ENCODE data around the gene C1QL2. TPM values are rescaled to one million over a fixed set of nuclear protein-coding genes. Genes with fewer than 3 reads are reported as not detected.
A peak's percentile ranks its signal among the peaks of the same experiment; 100 is the strongest.

The C1QL2 gene
- total RNA-seq, 3 donors from 2014 or later = not detected

DNA sequence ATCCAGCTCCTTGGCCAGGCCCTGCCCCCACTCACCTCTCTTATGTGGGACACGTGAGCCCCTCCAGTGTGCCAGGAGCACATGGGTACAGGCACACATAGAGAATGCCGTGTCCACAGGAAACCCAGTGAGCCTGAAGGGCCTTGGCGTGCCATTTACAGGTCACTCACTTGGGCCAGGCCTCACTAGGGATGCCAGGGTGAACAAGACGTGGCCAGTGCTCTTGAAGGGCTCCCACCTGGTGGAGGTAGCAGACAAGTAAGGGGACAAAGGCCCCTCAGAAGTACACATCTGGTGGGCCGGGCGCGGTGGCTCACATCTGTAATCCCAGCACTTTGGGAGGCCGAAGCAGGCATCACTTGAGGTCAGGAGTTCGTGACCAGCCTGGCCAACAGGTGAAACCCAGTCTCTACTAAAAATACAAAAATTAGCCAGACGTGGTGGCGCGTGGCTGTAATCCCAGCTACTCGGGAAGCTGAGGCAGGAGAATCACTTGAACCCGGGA, 15.1 kb upstream of the C1QL2 start:
- H3K9me3 Mint-ChIP-seq = no peaks in the 10 kb centered on the region
- no peaks in the 10 kb centered on the region for H3K4me1 Mint-ChIP-seq (ENCODE audit: low read depth)
- peaks cover 3% of the 10 kb centered on the region for H3K27me3 Mint-ChIP-seq (ENCODE audit: low read depth)
- no peak overlapping the region for H3K4me3 Mint-ChIP-seq
- no peaks in the 10 kb centered on the region for H3K36me3 Mint-ChIP-seq (ENCODE audit: insufficient read depth)
- no peak for ATAC-seq
- no peak for DNase-seq

DNA sequence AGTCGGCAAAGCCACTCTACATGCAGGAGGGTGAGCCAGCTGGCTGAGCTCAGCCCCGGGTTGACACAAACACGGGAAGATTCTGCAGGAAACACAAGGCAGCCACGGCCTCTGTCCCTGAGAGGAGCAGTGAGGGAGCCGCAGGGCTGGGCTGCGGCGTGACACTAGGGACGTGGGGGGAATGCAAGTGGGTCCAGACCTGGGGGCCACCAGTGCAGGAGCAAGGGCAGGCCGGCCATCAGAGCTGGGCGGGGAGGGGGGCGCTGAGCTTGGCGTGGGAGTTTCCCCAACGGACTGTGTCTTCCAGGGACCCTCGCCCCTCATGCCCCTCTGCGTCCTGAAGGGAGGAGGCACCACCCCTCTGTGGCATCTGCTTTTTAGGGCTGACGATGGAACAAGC, 12.0 kb upstream of the C1QL2 start:
- Mint-ChIP-seq H3K9me3 (no peaks in the 10 kb centered on the region), H3K27me3 (ENCODE audit: low read depth) (peaks cover 16% of the 10 kb centered on the region), H3K4me1 (ENCODE audit: low read depth) (no peaks in the 10 kb centered on the region), H3K36me3 (ENCODE audit: insufficient read depth) (no peaks in the 10 kb centered on the region), H3K4me3 (no peak overlapping the region)
- ATAC-seq (no peak), DNase-seq (no peak)

DNA sequence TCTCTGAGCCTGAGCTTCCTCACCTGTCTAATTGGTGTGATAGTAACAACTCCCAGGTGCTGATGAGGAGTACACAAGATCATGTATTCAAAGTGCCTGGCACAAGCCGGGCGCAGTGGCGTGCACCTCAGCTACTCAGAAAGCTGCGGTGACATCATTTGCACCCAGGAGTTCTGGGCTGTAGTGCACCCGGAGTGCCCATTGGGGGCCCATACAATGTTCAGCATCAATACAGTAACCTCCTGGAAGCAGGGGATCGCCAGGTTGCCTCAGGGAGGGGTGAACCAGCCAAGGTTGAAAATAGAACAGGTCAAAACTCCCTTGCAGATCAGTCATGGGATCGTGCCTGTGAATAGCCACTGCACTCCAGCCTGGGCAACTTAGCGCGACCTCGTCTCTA, 11.2 kb upstream of the C1QL2 start:
- H3K36me3 Mint-ChIP-seq (ENCODE audit: insufficient read depth) = no peaks in the 10 kb centered on the region
- DNase-seq = no peak

DNA sequence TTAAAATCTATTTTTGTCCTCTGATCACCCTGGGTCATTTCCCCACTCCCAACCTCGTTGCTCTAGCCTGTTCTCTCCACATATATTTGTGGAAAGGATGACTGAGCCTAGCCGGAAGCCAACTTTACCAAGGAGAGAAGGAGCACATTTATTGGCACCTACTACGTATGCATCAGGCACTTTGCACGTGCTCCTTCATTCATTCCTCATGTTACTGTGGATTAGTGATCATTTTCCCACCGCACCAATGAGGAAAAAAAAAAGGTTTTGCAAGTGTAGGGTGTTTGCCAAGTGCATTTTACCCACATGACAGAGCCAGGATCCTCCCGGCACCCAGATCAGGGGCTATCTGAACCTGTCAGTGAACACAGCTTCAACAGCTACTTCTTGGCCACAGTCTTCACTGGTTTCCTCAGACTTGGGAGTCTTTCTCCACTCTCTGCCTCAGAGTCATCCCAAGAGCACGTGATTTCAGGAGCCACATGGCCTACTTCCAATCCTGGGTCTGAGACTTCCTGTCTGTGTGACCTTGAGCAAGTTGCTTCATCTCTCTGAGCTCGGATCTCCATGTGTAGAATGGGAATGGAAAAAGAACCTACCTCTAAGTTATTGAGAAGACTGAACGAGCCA, 1.9 kb upstream of the C1QL2 start:
- Mint-ChIP-seq H3K4me3 (no peak overlapping the region), H3K27me3 (ENCODE audit: low read depth) (peaks cover 49% of the 10 kb centered on the region), H3K4me1 (ENCODE audit: low read depth) (no peaks in the 10 kb centered on the region), H3K36me3 (ENCODE audit: insufficient read depth) (no peaks in the 10 kb centered on the region), H3K9me3 (no peaks in the 10 kb centered on the region)
- ATAC-seq = no peak
- DNase-seq = no peak

More for the DNA sequence above, 11.2 kb upstream of the C1QL2 start:
- Mint-ChIP-seq H3K9me3 (no peaks in the 10 kb centered on the region), H3K4me3 (no peak overlapping the region), H3K27me3 (ENCODE audit: low read depth) (peaks cover 16% of the 10 kb centered on the region), H3K4me1 (ENCODE audit: low read depth) (no peaks in the 10 kb centered on the region)
- no peak for ATAC-seq

DNA sequence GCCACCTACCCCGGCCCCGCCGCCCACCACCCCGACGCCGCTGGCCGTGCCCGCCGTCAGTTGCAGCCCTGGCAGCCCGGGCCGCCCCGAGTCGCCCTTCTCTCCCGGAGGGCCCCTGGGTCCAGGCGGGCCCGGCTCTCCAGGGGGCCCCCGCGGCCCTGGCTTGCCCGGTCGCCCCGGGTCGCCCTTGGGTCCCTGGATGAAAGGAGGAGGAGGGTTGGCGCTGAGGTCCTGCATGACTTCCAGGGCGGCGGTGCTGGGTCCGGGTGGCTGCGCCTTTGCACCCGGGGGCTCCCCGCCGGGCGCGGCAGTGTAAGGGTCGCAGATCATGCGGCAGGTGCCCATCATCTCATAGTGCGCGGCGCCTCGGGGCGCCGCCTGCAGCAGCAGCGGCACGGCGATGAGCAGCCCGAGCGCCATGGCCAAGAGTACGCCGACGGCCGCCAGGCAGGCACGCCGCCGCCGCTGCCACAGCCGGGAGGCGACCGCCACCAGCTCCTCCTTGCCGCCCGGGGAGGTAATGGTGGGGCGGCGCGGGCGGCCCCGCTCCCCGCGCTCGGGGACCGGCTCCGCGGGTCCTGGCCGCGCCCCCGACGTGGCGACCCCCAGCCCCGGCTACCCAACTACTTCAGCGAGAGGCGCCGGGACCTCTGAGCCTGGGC, 570 bp downstream of the C1QL2 start:
- H3K36me3 Mint-ChIP-seq (ENCODE audit: insufficient read depth) = no peaks in the 10 kb centered on the region
- H3K27me3 Mint-ChIP-seq (ENCODE audit: low read depth) = peaks cover 61% of the 10 kb centered on the region
- DNase-seq (no peak), ATAC-seq (no peak)
- H3K4me3 Mint-ChIP-seq = no peak overlapping the region
- H3K9me3 Mint-ChIP-seq = no peaks in the 10 kb centered on the region
- H3K4me1 Mint-ChIP-seq (ENCODE audit: low read depth) = no peaks in the 10 kb centered on the region

DNA sequence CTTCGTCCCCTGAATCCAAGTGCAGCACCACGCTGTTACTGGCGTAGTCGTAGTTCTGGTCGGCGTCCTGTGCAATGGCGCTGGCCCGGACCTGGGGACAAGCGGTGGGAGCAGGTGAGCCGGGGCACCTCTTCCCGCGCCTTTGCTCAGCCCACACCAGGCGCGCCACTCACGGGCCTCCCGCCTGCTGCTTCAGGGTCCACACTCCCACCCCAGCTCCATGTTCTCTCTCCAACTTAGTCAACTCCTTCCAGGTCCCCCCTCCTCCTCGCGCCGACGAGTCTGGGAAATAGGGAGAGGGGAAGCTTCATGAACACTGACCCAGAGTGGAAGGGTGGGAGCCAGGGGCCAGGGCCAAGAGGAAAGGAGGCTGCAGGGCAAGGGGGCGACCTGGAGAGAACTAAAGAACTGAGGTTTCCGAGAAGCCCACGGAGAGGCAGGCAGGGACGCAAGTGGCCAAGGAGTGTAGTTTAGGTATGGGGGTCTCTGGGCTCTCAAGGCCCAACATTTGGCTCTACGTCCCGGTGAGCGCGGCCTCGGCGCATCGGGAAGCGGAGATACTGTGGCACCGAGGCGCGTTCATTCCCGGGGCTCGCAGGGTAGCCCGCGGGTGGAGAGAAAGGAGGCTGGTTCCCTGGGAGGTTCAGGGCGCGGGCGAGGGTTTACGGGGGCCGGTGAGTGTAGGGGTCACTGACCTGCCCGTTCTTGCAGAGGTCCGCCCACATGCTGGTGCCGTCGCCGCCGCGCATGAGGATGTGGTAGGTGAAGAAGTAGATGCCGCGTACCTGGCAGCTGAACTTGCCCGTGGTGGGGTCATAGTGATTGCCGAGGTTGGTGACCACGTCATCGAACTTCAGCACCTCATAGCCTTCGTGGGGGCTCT, 1.4 kb downstream of the C1QL2 start:
- Mint-ChIP-seq H3K4me3 (no peak overlapping the region), H3K27me3 (ENCODE audit: low read depth) (peaks cover 63% of the 10 kb centered on the region), H3K36me3 (ENCODE audit: insufficient read depth) (no peaks in the 10 kb centered on the region), H3K9me3 (no peaks in the 10 kb centered on the region), H3K4me1 (ENCODE audit: low read depth) (no peaks in the 10 kb centered on the region)
- no peak for DNase-seq
- no peak for ATAC-seq

DNA sequence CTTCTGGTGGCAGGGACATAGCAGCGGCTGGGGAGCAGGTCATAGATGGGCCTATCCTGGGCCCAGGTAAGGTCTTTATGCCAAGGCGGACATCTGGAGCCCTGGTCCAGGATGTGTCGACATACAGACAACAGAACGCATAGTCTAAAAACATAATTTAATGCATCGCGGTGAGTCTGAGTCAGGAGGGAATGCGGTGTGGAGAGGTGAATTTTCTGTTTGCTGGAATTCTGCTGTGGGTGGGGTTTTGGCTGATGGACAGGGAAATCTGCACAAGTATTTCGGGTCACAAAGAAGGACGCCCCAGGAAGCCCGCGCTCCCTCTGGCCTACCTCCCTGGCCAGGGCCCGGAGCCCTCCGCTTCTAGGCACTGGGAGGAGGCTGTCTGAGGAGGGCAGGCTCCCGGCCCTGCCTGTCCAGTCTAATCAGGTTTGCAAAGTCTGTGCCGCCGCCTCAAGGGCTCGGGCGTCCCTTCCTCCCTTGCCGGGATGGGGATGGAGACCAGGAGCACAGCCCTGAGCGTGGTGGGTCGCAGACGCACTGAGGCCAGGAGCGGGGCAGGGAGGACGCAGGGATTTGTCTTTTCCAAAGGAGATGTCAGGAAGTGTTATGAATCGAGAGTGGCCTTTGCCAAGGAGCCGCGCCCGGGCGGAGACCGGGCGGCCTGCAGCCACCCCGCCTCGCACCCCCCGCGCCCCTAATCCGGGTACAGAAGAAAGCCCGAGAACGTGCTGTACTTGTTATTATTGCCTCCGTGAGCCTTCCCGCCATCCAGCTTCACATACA, 2.3 kb downstream of the C1QL2 start:
- Mint-ChIP-seq H3K4me3 (no peak overlapping the region), H3K9me3 (no peaks in the 10 kb centered on the region), H3K27me3 (ENCODE audit: low read depth) (peaks cover 62% of the 10 kb centered on the region), H3K4me1 (ENCODE audit: low read depth) (no peaks in the 10 kb centered on the region), H3K36me3 (ENCODE audit: insufficient read depth) (no peaks in the 10 kb centered on the region)
- DNase-seq (no peak), ATAC-seq (no peak)

DNA sequence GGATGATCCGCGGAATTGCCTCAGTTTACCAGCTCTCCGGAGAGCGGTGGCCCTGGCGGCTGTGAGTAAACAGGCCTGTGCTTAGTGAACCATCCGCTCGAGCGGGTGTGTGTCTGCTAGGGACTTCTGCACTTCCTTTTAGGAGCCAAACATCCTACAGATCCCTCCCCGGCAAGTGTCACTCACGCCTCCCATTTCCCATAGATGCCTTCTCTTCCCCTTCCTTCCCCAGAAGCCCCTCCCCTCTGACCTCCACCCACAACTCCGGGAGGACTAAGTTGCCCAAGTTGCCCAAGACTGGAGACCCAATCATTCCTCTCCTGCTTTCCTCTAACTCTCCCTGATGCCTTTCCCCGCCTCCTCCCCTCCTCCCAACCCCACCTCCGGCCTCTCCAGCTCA, 2.9 kb downstream of the C1QL2 start:
- no peak for DNase-seq
- Mint-ChIP-seq H3K9me3 (no peaks in the 10 kb centered on the region), H3K4me1 (ENCODE audit: low read depth) (no peaks in the 10 kb centered on the region), H3K27me3 (ENCODE audit: low read depth) (peaks cover 64% of the 10 kb centered on the region), H3K36me3 (ENCODE audit: insufficient read depth) (no peaks in the 10 kb centered on the region), H3K4me3 (no peak overlapping the region)
- no peak for ATAC-seq

DNA sequence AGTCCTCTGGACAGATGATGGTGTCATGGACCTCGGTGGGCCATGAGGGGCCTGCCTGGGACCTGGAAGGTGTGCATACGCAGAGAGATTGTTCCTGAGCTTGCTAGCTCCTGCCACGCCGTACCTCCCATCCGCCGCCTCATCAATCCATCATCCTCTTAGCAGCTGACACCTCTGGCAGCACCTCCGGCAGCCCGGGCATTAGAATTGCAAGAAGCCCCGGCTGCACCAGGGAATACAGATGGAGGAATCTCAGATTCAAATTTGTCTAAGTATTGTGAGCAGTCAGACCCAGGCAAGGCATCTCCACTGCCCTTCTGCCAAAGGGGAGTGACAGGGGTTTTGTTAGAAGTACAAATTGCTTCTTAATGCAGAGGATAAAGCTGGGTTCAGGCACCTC, 4.5 kb downstream of the C1QL2 start:
- Mint-ChIP-seq H3K27me3 (ENCODE audit: low read depth) (peaks cover 58% of the 10 kb centered on the region), H3K36me3 (ENCODE audit: insufficient read depth) (no peaks in the 10 kb centered on the region), H3K4me3 (no peak overlapping the region), H3K4me1 (ENCODE audit: low read depth) (no peaks in the 10 kb centered on the region), H3K9me3 (no peaks in the 10 kb centered on the region)
- DNase-seq (no peak), ATAC-seq (no peak)

DNA sequence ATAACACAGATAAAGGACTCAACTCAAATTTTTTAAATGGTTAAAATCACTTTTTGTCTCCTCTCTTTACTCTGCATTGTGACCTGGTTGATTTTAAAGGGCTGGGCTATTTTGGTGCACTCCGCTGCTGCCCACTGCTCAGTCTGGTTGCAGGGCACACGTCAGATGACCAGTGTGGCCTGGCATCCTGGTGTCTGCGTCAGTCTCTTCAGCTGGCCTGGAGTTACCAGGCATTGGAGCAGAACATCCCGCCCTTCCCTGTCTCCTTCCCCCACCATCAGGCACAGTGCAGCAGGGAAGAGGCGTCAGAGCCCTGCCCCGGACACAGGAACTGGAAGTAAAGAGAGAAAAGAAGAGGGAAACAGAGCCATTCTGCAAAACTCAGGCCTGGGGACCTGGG, 8.9 kb downstream of the C1QL2 start:
- ATAC-seq (no peak), DNase-seq (no peak)
- Mint-ChIP-seq H3K27me3 (ENCODE audit: low read depth) (peaks cover 31% of the 10 kb centered on the region), H3K4me1 (ENCODE audit: low read depth) (no peaks in the 10 kb centered on the region), H3K9me3 (no peaks in the 10 kb centered on the region), H3K36me3 (ENCODE audit: insufficient read depth) (no peaks in the 10 kb centered on the region), H3K4me3 (no peak overlapping the region)

DNA sequence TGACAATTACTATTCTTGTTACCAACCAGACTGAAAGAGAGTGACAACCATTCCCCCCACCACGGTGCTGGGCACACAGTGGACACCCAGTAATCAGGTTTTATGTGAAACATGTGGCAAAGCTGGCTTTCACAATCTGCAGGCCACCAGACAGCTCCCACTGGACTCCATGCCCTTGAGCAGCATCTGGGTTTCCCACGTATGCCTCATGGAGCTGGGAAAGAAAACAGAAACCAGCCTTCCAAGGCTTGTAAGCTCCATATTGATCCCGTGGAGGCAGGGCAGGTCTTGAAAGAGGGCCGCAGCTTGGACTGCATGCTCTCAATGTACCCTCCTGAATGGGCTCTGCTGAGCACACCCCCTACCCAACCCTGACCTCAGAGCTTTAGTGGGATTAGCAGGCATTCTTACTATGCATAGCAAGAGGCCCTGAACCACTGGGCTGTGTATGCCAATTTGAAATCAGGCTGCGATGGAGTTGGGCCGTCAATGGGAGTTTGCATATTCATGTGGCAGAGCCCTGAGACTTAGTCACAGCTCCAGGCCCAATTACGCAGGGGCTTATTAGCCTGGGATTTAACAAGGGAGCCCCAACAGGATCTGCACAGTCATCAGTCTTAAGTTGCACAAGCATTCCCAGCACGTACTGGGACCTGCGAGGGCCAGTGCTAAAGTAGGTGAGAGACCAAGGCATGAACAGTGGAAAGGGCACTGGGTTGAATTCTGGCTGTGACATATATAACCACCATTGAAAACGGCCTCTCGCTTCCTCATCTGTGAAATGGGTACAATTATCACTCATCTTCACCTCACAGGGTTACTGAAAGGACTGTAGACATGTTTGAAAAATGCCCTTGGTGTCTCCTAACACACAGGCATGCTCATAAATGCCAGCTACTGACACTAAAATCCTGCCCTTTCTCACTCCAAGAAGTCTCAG, 10.5 kb downstream of the C1QL2 start:
- H3K36me3 Mint-ChIP-seq (ENCODE audit: insufficient read depth) = no peaks in the 10 kb centered on the region
- no peaks in the 10 kb centered on the region for H3K9me3 Mint-ChIP-seq
- no peak overlapping the region for H3K4me3 Mint-ChIP-seq

DNA sequence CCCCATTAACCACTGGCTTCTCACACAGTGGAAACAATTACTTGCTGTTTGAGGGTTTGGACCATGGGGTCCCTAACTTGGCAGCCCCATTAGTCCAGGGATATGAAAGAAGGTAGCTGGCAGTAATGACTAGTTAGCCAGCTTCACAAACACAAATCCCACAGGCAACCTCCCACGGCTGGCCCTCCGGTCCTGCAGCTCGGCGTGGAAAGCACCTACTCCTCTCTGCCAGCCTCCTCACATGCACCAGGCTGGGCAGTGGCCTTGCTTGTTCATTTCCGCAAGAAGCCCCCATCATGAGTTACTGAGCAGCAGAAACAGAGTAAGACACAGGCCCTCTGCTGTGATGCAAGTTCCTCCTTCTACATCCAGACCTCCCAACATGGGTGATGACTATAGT, 13.7 kb downstream of the C1QL2 start:
- DNase-seq (no peak), ATAC-seq (peak in 1 of 2 donors; percentile 14)
- Mint-ChIP-seq H3K4me1 (ENCODE audit: low read depth) (no peaks in the 10 kb centered on the region), H3K27me3 (ENCODE audit: low read depth) (peaks cover 7% of the 10 kb centered on the region), H3K36me3 (ENCODE audit: insufficient read depth) (no peaks in the 10 kb centered on the region), H3K4me3 (no peak overlapping the region), H3K9me3 (no peaks in the 10 kb centered on the region)

More for the DNA sequence above, 10.5 kb downstream of the C1QL2 start:
- peaks cover 24% of the 10 kb centered on the region for H3K27me3 Mint-ChIP-seq (ENCODE audit: low read depth)
- ATAC-seq (no peak), DNase-seq (no peak)
- H3K4me1 Mint-ChIP-seq (ENCODE audit: low read depth) = no peaks in the 10 kb centered on the region

DNA sequence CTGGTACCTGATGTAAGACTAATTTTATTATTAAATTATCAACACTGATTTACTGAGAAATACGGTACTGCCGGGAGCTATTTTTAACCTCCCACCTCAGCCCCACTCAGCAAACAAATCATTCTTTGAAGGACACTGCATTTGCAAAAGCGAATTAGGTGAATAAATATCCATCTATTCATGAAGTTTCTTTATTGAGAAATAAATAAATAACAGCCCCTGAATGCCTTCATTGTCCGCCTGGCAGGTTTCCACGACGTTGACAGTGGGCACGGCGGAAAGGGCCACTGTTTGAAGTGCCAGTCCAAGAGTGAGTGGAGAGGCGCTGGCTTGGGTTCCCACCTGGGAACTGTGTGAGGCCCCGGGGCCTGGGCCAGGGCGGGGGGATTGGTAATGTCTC, 15.7 kb downstream of the C1QL2 start:
- no peaks in the 10 kb centered on the region for H3K4me1 Mint-ChIP-seq (ENCODE audit: low read depth)
- no peaks in the 10 kb centered on the region for H3K9me3 Mint-ChIP-seq
- ATAC-seq (no peak), DNase-seq (no peak)
- H3K27me3 Mint-ChIP-seq (ENCODE audit: low read depth) = peaks cover 6% of the 10 kb centered on the region
- H3K4me3 Mint-ChIP-seq = no peak overlapping the region
- no peaks in the 10 kb centered on the region for H3K36me3 Mint-ChIP-seq (ENCODE audit: insufficient read depth)
